Stimulated activated CD4-positive, alpha-beta T cell treated with anti-CD3 and anti-CD28 coated beads, Interleukin-2, amount 100 ng/mL, for 24 hours (primary cell): ENCODE measurements around the gene TGM2.

Experiments
- DNase-seq, 2 donors: peaks; one replicate each; pipeline ENCODE4 v3.0.0-alpha.2; 2020

Gene TGM2

GRCh38 chr20:38159957-38160756, 4.9 kb downstream of the TGM2 start:
- DNase-seq, result no peak

GRCh38 chr20:38159566-38159956, 5.5 kb downstream of the TGM2 start:
- no peak for DNase-seq

- no peak for DNase-seq
Observed at GRCh38 chr20:38158701-38159351, 6.2 kb downstream of the TGM2 start.

- DNase-seq, result no peak
Observed at GRCh38 chr20:38157635-38158495, 7.2 kb downstream of the TGM2 start.

- DNase-seq, result no peak
Observed at GRCh38 chr20:38156888-38157634, 8.0 kb downstream of the TGM2 start.

GRCh38 chr20:38156280-38156679, 8.8 kb downstream of the TGM2 start:
- no peak for DNase-seq

GRCh38 chr20:38155811-38156210, 9.3 kb downstream of the TGM2 start:
- DNase-seq, result no peak

GRCh38 chr20:38153401-38153800, 11.7 kb downstream of the TGM2 start:
- DNase-seq, result no peak

GRCh38 chr20:38152621-38153221, 12.3 kb downstream of the TGM2 start:
- DNase-seq, result peak in 1 of 2 donors; percentile 39

- no peak for DNase-seq
Observed at GRCh38 chr20:38152175-38152620, 12.9 kb downstream of the TGM2 start.

- DNase-seq, result no peak
Observed at GRCh38 chr20:38151455-38151854, 13.6 kb downstream of the TGM2 start.

GRCh38 chr20:38150335-38151170, 14.5 kb downstream of the TGM2 start:
- DNase-seq, result no peak

GRCh38 chr20:38148328-38149102, 16.6 kb downstream of the TGM2 start:
- DNase-seq, result no peak

- no peak for DNase-seq
Observed at GRCh38 chr20:38147751-38148150, 17.3 kb downstream of the TGM2 start.

GRCh38 chr20:38147163-38147562, 17.9 kb downstream of the TGM2 start:
- no peak for DNase-seq

- DNase-seq, result no peak
Observed at GRCh38 chr20:38146628-38147027, 18.4 kb downstream of the TGM2 start.

GRCh38 chr20:38146156-38146555, 18.9 kb downstream of the TGM2 start:
- DNase-seq, result no peak

GRCh38 chr20:38145729-38146075, 19.4 kb downstream of the TGM2 start:
- no peak for DNase-seq

- no peak for DNase-seq
Observed at GRCh38 chr20:38144974-38145728, 19.9 kb downstream of the TGM2 start.

GRCh38 chr20:38144598-38144973, 20.5 kb downstream of the TGM2 start:
- DNase-seq, result no peak
